Measurements from ENCODE around the gene MGAT4D.

DNA sequence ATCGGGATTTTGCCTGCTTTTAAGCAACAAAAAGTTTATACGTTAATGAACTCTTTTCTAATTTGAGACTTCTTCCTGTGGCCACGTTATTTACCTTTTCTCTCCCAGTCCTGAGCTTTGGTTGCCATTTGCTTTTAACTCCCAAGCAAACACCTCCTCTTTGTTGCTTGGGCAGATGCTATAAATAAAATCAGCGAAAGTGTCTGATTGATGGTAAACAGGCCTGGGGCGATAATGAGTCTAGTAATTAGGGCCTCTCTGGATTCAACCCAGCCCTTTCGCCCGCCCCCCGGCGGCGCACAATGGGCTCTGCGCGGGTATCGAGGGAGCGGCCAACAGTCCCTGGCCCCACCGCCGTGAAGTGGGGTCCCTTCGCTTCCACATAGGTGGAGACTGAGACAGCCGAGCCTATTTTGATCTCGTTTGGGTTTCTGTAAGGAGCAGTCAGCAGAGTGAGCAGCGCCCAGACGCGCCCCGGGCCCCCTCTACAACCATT lies 71.4 kb downstream of the MGAT4D start:
- no peak for TF ChIP-seq POLR2A (IDR thresholded peaks at IDR 0.05)
- TF ChIP-seq, protein P1, sequence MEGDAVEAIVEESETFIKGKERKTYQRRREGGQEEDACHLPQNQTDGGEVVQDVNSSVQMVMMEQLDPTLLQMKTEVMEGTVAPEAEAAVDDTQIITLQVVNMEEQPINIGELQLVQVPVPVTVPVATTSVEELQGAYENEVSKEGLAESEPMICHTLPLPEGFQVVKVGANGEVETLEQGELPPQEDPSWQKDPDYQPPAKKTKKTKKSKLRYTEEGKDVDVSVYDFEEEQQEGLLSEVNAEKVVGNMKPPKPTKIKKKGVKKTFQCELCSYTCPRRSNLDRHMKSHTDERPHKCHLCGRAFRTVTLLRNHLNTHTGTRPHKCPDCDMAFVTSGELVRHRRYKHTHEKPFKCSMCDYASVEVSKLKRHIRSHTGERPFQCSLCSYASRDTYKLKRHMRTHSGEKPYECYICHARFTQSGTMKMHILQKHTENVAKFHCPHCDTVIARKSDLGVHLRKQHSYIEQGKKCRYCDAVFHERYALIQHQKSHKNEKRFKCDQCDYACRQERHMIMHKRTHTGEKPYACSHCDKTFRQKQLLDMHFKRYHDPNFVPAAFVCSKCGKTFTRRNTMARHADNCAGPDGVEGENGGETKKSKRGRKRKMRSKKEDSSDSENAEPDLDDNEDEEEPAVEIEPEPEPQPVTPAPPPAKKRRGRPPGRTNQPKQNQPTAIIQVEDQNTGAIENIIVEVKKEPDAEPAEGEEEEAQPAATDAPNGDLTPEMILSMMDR (IDR thresholded peaks at IDR 0.05): no peak

All from esophagus squamous epithelium (tissue), 4 donors.